GM12873 (cell line): ENCODE results near the gene DUSP3.

Experiments
- TF ChIP-seq, protein P1 (sequence below): IDR thresholded peaks from 2 replicates; pipeline ENCODE4 v1.5.1; 2012; ENCODE audit warnings: low read depth, mild to moderate bottlenecking, moderate library complexity, low read length, control low read depth; ENCODE audit not compliant: insufficient read depth; ENCODE audit errors: missing control alignments

DUSP3 gene

DNA sequence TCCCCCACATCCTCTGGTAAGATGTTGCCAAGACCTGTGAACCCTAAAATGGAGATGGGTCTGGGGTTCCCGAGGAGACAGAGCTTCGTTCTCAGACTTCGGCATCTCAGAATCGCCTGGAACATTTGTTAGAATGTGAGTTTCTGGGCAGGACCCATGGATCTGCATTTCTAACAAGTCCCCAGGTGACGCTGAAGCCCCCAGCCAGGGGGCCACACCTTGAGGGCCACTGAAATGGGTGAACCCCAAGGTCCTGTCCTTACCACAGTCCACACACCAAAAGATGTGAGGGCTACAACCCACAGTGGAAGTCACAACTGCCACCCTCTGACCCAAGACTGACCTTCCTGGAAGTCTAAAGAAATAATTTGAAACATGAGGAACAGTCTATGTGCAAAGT, 40.2 kb upstream of the DUSP3 start:
- TF ChIP-seq, protein P1, sequence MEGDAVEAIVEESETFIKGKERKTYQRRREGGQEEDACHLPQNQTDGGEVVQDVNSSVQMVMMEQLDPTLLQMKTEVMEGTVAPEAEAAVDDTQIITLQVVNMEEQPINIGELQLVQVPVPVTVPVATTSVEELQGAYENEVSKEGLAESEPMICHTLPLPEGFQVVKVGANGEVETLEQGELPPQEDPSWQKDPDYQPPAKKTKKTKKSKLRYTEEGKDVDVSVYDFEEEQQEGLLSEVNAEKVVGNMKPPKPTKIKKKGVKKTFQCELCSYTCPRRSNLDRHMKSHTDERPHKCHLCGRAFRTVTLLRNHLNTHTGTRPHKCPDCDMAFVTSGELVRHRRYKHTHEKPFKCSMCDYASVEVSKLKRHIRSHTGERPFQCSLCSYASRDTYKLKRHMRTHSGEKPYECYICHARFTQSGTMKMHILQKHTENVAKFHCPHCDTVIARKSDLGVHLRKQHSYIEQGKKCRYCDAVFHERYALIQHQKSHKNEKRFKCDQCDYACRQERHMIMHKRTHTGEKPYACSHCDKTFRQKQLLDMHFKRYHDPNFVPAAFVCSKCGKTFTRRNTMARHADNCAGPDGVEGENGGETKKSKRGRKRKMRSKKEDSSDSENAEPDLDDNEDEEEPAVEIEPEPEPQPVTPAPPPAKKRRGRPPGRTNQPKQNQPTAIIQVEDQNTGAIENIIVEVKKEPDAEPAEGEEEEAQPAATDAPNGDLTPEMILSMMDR, result no peak

DNA sequence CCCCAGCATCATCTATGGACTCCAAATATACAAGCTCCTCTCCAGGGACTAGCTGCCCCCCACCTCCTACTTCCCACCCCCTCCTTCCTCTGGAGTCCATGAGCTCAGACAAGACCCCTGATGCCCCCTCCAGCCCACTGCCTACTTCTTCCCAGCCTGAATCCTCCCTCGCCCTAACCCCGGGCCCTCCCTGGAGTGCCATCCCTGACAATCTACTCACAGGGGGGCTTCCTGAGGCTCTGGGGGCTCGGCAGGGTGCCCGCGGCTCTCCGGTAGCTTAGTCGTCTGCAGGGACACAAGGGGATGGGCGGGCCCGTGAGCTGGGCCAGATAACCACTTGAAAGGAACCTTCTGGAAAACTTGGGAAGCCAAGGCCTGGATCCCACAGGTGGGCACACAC, 39.0 kb upstream of the DUSP3 start:
- TF ChIP-seq, protein P1, result no peak

DNA sequence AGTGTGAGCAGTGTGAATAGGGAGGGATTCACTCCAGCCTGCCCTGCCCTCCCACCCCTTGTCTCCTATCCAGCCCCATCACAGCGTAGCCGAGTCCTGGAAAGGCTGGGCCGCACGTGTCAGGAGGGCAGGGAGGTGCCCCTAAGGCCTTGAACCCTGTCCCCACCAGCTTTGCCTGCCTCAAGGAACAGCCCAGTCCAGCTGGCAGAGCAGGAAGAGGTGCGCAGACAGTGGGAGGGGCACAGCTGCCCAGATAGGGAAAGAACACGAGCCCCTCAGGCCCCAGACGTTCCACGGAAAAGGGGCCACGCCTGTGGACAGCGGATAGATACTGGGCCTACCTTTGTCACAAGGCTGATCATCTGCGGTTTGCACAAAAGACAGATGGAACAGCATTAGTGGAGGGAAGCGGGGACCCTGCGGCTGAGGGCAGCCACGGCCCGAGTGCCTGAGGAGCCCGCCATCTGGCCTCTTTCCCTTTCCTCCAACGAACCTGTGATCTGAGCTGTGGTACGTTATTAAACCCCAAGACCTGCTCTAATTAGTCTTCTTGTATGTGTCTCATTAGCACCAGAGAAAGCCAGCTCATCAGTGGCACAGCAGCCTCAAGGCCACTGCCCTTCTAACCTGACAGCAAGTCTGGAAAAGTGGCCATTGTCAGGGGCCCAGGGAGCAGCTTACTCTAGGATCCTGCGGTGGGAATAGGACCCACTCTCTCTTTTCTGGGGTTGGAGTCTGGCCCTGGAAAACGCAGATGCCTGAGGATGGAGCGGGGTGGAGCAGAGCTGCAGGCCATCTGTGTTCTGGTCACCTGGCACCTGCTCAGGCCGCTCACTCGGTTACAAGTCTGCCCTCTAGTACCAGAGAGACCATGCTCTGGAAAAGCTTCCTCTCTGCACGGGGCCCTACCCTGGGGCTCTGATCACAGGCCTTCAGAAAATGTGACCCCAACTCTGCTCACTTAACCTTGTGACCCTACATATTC, 37.9 kb upstream of the DUSP3 start:
- TF ChIP-seq, protein P1, result no peak

DNA sequence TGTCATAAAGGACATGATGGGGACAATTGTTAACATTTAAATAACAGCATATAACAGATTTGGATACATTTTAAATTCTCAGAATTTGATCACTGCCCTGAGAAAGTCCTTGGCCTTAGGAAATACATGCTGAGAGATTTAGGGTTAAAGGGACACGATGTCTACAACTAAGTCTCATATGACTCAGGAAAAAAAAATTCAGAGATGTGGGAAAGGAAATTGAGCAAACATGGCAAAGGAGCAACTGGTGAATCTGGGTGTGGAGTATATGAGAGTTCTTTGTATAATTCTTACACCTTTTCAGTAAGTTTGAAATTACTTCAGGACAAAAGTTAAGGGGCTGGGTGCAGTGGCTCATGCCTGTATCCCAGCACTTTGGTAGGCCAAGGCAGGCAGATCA, 35.9 kb upstream of the DUSP3 start:
- TF ChIP-seq, protein P1, result no peak

DNA sequence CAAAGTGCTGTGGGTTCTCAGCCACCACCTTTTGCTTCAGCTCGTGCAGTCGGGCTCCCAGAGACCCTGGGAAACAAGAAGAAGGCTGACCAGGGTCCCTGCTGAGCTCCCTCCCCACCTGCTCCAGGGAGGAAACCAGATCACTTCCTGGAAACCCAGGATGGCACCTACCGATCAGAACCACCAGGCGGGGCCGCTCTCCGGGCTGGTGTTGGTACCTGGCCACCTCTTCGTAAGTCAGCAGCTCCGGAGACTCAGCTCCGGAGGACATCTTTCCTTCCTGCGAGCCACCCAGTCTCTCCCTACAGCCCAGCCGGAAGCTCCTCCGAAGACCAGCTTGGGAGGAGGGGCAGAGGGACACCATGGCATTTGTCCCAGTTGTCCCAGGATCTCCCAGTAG, 35.2 kb upstream of the DUSP3 start:
- TF ChIP-seq, protein P1, result no peak

DNA sequence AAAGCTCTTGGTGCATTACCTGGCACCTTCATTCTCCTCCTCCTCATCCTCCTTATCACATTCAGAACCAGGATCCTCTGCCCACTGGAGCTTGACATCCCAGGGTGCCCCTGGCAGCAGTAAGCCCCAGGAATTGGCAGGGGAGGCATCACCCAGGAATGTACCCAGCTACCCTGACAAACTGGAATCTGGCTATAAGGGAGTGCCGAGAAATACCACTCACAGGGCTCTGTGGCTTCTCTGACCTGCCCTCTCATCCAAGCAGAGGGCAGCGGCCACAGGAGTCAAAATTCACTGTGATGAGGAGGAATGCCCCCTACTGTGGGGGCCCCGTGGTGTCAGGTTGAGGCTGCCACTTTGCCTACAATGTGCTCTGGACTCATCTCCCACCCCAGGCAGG, 34.6 kb upstream of the DUSP3 start:
- TF ChIP-seq, protein P1, result no peak

DNA sequence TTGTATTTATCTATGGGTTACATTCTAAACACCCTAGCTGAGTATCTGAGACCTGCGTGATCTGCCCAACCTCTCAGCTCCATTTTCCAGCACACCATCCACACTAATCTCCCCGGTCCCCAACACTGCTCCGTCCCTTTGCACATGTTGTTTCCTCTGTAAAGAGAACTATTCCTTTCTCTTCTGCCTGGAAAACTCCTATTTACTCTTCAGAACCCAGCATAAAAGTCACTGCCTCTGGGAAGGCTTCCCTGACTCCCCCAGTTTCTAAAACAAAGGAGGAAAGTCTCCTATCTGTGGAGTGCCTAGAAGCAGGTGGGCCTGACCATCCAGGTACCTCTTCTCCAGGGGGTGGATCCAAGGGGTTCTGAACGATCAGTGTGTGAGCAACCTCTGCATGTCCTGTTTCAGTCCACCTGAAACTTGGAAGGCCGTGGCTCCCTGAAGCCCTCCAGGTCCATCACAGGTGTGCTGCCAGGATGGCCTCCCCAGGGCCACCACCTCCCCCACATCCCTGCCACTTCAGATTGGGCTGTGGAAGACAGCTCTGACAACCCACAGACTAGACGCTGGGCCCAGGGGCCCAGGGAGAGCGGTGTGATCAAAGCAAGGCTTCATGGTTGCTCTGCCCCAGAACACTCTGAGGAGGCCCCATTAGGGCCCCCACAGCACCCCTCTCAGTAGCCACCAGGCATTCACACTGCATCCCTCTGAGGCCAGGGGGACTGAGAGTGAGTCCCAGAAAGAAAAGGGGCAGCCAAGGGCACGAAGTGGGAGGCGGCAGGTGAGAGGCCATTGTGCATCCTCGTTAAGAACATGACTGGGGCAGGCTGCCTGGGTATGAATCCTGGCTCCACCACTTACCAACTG, 33.9 kb upstream of the DUSP3 start:
- TF ChIP-seq, protein P1, result no peak
